Breast epithelium (tissue), 3 donors: Measurements from ENCODE around the gene AZU1.

Experiments used
- POLR2A ChIP-seq: fragments of 450-650 bp; IDR thresholded peaks from one replicate; pipeline ENCODE4 v1.6.1; 2016; ENCODE audit warnings: antibody characterized with exemption, mild to moderate bottlenecking, moderate library complexity
- POLR2AphosphoS5 ChIP-seq, 3 donors: sonication (generic); formaldehyde crosslinking; IDR thresholded peaks; one replicate each; pipeline ENCODE4 v1.6.1; 2017; ENCODE audit warnings: antibody characterized with exemption in 3 of 3
- TF ChIP-seq, protein P1 (sequence below), 3 donors: fragments of 450-650 bp; IDR thresholded peaks; one replicate each; pipeline ENCODE4 v1.5.1; 2016 to 2017; ENCODE audit warnings: antibody characterized with exemption in 3 of 3, mild to moderate bottlenecking in 3 of 3, moderate library complexity in 3 of 3

DNA sequence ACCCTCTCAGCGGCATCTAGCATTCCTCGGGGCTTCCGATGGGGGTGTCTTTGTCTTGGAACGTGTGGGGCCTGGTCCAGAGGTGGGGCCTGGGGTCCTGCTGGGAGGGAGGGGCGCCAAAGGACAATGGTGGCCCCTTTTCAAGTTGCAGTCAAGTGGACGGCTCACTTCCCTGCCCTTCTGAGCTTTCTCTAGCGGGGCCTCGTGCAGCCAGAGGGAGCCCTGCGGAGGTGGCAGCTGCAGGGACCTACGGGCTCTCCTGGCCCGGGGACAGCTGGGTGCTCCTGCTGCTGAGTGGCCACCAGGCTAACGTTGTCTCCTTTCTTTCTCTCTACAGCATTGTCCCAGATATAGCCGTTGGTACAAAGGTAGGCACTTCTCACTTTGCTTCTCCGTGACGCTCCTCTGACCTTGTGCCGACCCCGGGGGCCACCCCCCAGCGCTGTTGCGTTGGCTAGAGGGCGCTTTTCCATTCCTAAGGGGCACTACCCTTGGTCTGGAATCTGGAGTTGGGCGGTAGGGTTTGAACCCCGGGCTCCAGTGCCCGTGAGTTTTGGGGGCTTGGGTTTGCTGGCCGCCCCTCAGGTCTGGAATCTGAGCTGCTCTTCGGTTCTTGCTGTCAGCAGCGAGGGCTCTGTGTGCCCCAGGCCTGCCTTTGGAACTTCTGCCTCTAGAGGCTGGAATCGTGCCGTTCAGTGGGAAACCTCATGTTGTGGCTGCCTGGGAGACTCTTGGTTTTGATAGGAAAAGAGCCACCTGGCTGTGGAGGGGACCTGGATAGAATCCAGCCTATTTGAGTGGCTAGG lies 28.4 kb upstream of the AZU1 start:
- TF ChIP-seq, protein P1, sequence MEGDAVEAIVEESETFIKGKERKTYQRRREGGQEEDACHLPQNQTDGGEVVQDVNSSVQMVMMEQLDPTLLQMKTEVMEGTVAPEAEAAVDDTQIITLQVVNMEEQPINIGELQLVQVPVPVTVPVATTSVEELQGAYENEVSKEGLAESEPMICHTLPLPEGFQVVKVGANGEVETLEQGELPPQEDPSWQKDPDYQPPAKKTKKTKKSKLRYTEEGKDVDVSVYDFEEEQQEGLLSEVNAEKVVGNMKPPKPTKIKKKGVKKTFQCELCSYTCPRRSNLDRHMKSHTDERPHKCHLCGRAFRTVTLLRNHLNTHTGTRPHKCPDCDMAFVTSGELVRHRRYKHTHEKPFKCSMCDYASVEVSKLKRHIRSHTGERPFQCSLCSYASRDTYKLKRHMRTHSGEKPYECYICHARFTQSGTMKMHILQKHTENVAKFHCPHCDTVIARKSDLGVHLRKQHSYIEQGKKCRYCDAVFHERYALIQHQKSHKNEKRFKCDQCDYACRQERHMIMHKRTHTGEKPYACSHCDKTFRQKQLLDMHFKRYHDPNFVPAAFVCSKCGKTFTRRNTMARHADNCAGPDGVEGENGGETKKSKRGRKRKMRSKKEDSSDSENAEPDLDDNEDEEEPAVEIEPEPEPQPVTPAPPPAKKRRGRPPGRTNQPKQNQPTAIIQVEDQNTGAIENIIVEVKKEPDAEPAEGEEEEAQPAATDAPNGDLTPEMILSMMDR (IDR thresholded peaks at IDR 0.05), result peak in 1 of 3 donors; percentile 10
- TF ChIP-seq POLR2AphosphoS5 (IDR thresholded peaks at IDR 0.05) (no peak), POLR2A (no peak)
